HepG2 (cell line): ENCODE results near the gene ZBTB7B. TPM values are rescaled to one million over a fixed set of nuclear protein-coding genes. Genes with fewer than 3 reads are reported as not detected.
A peak's percentile ranks its signal among the peaks of the same experiment; 100 is the strongest.

Source experiments
- AGO1 ChIP-seq: fragments of 200-400 bp; formaldehyde crosslinking; IDR thresholded peaks from 2 replicates; pipeline ENCODE4 v1.6.1; 2017; ENCODE audit warnings: mild to moderate bottlenecking, low read depth, low read length, moderate library complexity; ENCODE audit not compliant: poor library complexity, severe bottlenecking
- CHD2 ChIP-seq: IDR thresholded peaks from 2 replicates; pipeline ENCODE4 v1.6.1; 2011; ENCODE audit warnings: low read depth, low read length, improper control_type of control experiment
- HNF4A ChIP-seq: sonication (generic); formaldehyde crosslinking; IDR thresholded peaks from 2 replicates; pipeline ENCODE4 v1.4.0; 2020; ENCODE audit warnings: missing genetic modification reagents
- KLF13 ChIP-seq: sonication (generic); formaldehyde crosslinking; IDR thresholded peaks from 2 replicates; pipeline ENCODE4 v1.4.0; 2020; ENCODE audit warnings: mild to moderate bottlenecking, missing genetic modification reagents
- MAFF ChIP-seq: IDR thresholded peaks from 2 replicates; pipeline ENCODE4 v1.6.1; 2011; ENCODE audit warnings: low read depth, low read length, improper control_type of control experiment
- NFRKB ChIP-seq: fragments of 450-650 bp; IDR thresholded peaks from 2 replicates; pipeline ENCODE4 v1.6.1; 2017
- SIX4 ChIP-seq: sonication (generic); formaldehyde crosslinking; IDR thresholded peaks from 2 replicates; pipeline ENCODE4 v1.4.0; 2020; ENCODE audit warnings: missing genetic modification reagents
- SMARCC2 ChIP-seq: fragments of 450-650 bp; IDR thresholded peaks from 2 replicates; pipeline ENCODE4 v1.6.1; 2017; ENCODE audit warnings: antibody characterized with exemption, mild to moderate bottlenecking
- SYNCRIP ChIP-seq: fragments of 200-400 bp; formaldehyde crosslinking; IDR thresholded peaks from 2 replicates; pipeline ENCODE4 v1.6.1; 2018; ENCODE audit warnings: mild to moderate bottlenecking, low read depth, low read length; ENCODE audit not compliant: insufficient read depth
- YY1 ChIP-seq: IDR thresholded peaks from 2 replicates; pipeline ENCODE4 v1.6.1; 2011; ENCODE audit warnings: low read length, low read depth, moderate library complexity, mild to moderate bottlenecking; ENCODE audit not compliant: insufficient read depth, insufficient replicate concordance
- ZBTB2 ChIP-seq: sonication (generic); formaldehyde crosslinking; IDR thresholded peaks from 2 replicates; pipeline ENCODE4 v1.8.0; 2022; ENCODE audit warnings: low read depth, missing genetic modification reagents
- ZBTB8A ChIP-seq: sonication (generic); formaldehyde crosslinking; IDR thresholded peaks from 2 replicates; pipeline ENCODE4 v1.4.0; 2020; ENCODE audit warnings: mild to moderate bottlenecking, low read depth, missing genetic modification reagents, borderline replicate concordance
- ZNF12 ChIP-seq: sonication (generic); formaldehyde crosslinking; IDR thresholded peaks from 2 replicates; pipeline ENCODE4 v1.5.0; 2020; ENCODE audit warnings: missing genetic modification reagents
- ZNF143 ChIP-seq: sonication (generic); formaldehyde crosslinking; IDR thresholded peaks from 2 replicates; pipeline ENCODE4 v1.4.0; 2020; ENCODE audit warnings: missing genetic modification reagents
- ZNF569 ChIP-seq: sonication (generic); formaldehyde crosslinking; IDR thresholded peaks from 2 replicates; pipeline ENCODE4 v1.5.0; 2020; ENCODE audit warnings: mild to moderate bottlenecking, missing genetic modification reagents, moderate library complexity, borderline replicate concordance
- ZNF589 ChIP-seq: sonication (generic); formaldehyde crosslinking; conservative IDR thresholded peaks from 2 replicates; pipeline ENCODE4 v1.8.0; 2022; ENCODE audit warnings: mild to moderate bottlenecking, moderate library complexity, missing genetic modification reagents
- polyA plus RNA-seq, 8 experiments: library from polyadenylated mRNA; depleted of rRNA in 3 of 8; stranded (reverse) in 7 of 8; unstranded in 1 of 8; fragments of >200 nt; fragmentation: Illumina TruSeq in 4 of 8; extraction: Trizol in 4 of 8; gene quantifications; 2 replicates each; pipeline versions ENCODE4 v1.2.1 to v1.2.3, GENCODE V29; 2011 to 2016; ENCODE audit warnings: low read depth in 4 of 8, missing spikeins in 1 of 8, mixed read lengths in 1 of 8; ENCODE audit not compliant: insufficient read depth in 1 of 8
- total RNA-seq, 5 experiments: library from RNA; depleted of rRNA; stranded (reverse); fragments of >200 nt; fragmentation: Illumina TruSeq; extraction: Trizol; gene quantifications; 2 replicates each; pipeline ENCODE4 v1.2.3, GENCODE V29; 2016; ENCODE audit warnings: low read depth in 1 of 5
- TF ChIP-seq, protein P1 (sequence below): IDR thresholded peaks from 2 replicates; pipeline ENCODE4 v1.6.1; 2012; ENCODE audit warnings: low read length, improper control_type of control experiment
- TF ChIP-seq, protein P2 (sequence below): sonication (generic); formaldehyde crosslinking; IDR thresholded peaks from 2 replicates; pipeline ENCODE4 v1.5.0; 2020; ENCODE audit warnings: mild to moderate bottlenecking, missing genetic modification reagents
- TF ChIP-seq, protein P3 (sequence below): sonication (generic); formaldehyde crosslinking; IDR thresholded peaks from 2 replicates; pipeline ENCODE4 v1.4.0; 2020; ENCODE audit warnings: missing genetic modification reagents, borderline replicate concordance

The ZBTB7B gene
- total and polyA plus RNA-seq, 2 of the 13 experiments (the other 11 are each of a cell fraction or from before 2014, with no cell fraction given) = 15.5 to 17.5 TPM

GRCh38 chr1:154972517-154973343, 29.9 kb upstream of the ZBTB7B start (continued):
- TF ChIP-seq ZNF569 (CRISPR knock-in tag) (no peak), ZNF12 (CRISPR knock-in tag) (no peak), YY1 (peak; percentile 84), AGO1 (no peak), SIX4 (CRISPR knock-in tag) (no peak), ZNF143 (CRISPR knock-in tag) (0 out of 2 replicates have a peak, but pooled peaks have one; percentile 45), HNF4A (CRISPR knock-in tag) (peak; percentile 54), NFRKB (no peak), ZBTB2 (CRISPR knock-in tag) (no peak), KLF13 (no peak), MAFF (no peak), ZNF589 (CRISPR knock-in tag) (no peak; the same call in 1 of the 2 replicates), SMARCC2 (no peak), ZBTB8A (no peak), SYNCRIP (no peak), CHD2 (no peak)
- TF ChIP-seq, protein P1, sequence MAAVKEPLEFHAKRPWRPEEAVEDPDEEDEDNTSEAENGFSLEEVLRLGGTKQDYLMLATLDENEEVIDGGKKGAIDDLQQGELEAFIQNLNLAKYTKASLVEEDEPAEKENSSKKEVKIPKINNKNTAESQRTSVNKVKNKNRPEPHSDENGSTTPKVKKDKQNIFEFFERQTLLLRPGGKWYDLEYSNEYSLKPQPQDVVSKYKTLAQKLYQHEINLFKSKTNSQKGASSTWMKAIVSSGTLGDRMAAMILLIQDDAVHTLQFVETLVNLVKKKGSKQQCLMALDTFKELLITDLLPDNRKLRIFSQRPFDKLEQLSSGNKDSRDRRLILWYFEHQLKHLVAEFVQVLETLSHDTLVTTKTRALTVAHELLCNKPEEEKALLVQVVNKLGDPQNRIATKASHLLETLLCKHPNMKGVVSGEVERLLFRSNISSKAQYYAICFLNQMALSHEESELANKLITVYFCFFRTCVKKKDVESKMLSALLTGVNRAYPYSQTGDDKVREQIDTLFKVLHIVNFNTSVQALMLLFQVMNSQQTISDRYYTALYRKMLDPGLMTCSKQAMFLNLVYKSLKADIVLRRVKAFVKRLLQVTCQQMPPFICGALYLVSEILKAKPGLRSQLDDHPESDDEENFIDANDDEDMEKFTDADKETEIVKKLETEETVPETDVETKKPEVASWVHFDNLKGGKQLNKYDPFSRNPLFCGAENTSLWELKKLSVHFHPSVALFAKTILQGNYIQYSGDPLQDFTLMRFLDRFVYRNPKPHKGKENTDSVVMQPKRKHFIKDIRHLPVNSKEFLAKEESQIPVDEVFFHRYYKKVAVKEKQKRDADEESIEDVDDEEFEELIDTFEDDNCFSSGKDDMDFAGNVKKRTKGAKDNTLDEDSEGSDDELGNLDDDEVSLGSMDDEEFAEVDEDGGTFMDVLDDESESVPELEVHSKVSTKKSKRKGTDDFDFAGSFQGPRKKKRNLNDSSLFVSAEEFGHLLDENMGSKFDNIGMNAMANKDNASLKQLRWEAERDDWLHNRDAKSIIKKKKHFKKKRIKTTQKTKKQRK = no peak
- TF ChIP-seq, protein P2, sequence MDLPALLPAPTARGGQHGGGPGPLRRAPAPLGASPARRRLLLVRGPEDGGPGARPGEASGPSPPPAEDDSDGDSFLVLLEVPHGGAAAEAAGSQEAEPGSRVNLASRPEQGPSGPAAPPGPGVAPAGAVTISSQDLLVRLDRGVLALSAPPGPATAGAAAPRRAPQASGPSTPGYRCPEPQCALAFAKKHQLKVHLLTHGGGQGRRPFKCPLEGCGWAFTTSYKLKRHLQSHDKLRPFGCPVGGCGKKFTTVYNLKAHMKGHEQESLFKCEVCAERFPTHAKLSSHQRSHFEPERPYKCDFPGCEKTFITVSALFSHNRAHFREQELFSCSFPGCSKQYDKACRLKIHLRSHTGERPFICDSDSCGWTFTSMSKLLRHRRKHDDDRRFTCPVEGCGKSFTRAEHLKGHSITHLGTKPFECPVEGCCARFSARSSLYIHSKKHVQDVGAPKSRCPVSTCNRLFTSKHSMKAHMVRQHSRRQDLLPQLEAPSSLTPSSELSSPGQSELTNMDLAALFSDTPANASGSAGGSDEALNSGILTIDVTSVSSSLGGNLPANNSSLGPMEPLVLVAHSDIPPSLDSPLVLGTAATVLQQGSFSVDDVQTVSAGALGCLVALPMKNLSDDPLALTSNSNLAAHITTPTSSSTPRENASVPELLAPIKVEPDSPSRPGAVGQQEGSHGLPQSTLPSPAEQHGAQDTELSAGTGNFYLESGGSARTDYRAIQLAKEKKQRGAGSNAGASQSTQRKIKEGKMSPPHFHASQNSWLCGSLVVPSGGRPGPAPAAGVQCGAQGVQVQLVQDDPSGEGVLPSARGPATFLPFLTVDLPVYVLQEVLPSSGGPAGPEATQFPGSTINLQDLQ (CRISPR knock-in tag) = no peak; the same call in 1 of the 2 replicates
- TF ChIP-seq, protein P3, sequence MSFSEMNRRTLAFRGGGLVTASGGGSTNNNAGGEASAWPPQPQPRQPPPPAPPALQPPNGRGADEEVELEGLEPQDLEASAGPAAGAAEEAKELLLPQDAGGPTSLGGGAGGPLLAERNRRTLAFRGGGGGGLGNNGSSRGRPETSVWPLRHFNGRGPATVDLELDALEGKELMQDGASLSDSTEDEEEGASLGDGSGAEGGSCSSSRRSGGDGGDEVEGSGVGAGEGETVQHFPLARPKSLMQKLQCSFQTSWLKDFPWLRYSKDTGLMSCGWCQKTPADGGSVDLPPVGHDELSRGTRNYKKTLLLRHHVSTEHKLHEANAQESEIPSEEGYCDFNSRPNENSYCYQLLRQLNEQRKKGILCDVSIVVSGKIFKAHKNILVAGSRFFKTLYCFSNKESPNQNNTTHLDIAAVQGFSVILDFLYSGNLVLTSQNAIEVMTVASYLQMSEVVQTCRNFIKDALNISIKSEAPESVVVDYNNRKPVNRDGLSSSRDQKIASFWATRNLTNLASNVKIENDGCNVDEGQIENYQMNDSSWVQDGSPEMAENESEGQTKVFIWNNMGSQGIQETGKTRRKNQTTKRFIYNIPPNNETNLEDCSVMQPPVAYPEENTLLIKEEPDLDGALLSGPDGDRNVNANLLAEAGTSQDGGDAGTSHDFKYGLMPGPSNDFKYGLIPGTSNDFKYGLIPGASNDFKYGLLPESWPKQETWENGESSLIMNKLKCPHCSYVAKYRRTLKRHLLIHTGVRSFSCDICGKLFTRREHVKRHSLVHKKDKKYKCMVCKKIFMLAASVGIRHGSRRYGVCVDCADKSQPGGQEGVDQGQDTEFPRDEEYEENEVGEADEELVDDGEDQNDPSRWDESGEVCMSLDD (CRISPR knock-in tag) = no peak
